ENCODE data around the gene ANAPC2. TPM values are rescaled to one million over a fixed set of nuclear protein-coding genes. Genes with fewer than 3 reads are reported as not detected.

Gene ANAPC2
- total and polyA plus RNA-seq, 2 of the 4 experiments (the other 2 are of a cell fraction): 9.3 to 29.5 TPM

- Histone ChIP-seq H2AK9ac (replicated peaks; ENCODE audit: low read depth, low read length, poor library complexity) (peak overlapping the region; percentile 94), H3K4me2 (ENCODE audit: low read depth, low read length) (peak overlapping the region; percentile 86), H3K4ac (ENCODE audit: low read depth, low read length) (peak overlapping the region; percentile 97), H3K18ac (ENCODE audit: low read depth, low read length) (no peak overlapping the region), H2BK120ac (ENCODE audit: low read depth, low read length) (no peak overlapping the region), H3K9me3 (ENCODE audit: control insufficient read depth, insufficient read depth, low read length) (no peaks in the 10 kb centered on the region), H3K27ac (ENCODE audit: insufficient read depth, low read length) (peak overlapping the region; percentile 91), H4K5ac (ENCODE audit: low read depth, low read length) (peak overlapping the region; percentile 83), H3K79me1 (ENCODE audit: low read depth in 1 of 2, low read length in 2 of 2) (peaks cover 34 to 81% of the 10 kb centered on the region in 2 experiments), H3K9me1 (ENCODE audit: insufficient read depth, low read length) (0 out of 2 replicates have a peak, but pooled peaks cover 2% of the 10 kb centered on the region), H3K4me1 (ENCODE audit: control insufficient read depth, insufficient read depth, low read length) (peaks cover 24% of the 10 kb centered on the region), H3K4me3 (ENCODE audit: insufficient read depth, low read depth, low read length) (peak overlapping the region; percentile 88), H3K14ac (replicated peaks; ENCODE audit: low read depth, low read length) (peak overlapping the region; percentile 93), H2BK5ac (ENCODE audit: low read depth, low read length, poor library complexity, severe bottlenecking) (peak overlapping the region; percentile 61), H4K91ac (ENCODE audit: insufficient read depth, low read depth, low read length) (peak overlapping the region; percentile 93; the same call in 1 of the 2 replicates), H4K20me1 (ENCODE audit: insufficient read depth, low read length) (peaks cover 32% of the 10 kb centered on the region), H3K27me3 (ENCODE audit: control insufficient read depth, insufficient read depth, low read length) (no peaks in the 10 kb centered on the region), H3K56ac (ENCODE audit: extremely low read depth, insufficient read depth, low read length) (peak overlapping the region; percentile 25; the same call in 1 of the 2 replicates), H2AFZ (replicated peaks; ENCODE audit: low read length, poor library complexity) (peak overlapping the region; percentile 100), H3K9ac (ENCODE audit: low read depth, low read length) (peak overlapping the region; percentile 93), H3K36me3 (ENCODE audit: control insufficient read depth, insufficient read depth, low read length) (no peaks in the 10 kb centered on the region), H2AK5ac (ENCODE audit: low read depth, low read length) (peak overlapping the region; percentile 98), H4K8ac (ENCODE audit: low read depth in 2 of 2, low read length in 2 of 2) (peak overlapping the region; percentile 97 to 98), H2BK20ac (ENCODE audit: low read depth, low read length) (no peak overlapping the region), H3K23ac (ENCODE audit: low read depth, low read length) (peak overlapping the region; percentile 68), H2BK15ac (ENCODE audit: low read depth, low read length) (no peak overlapping the region)
- 3% methylated on average over 7 of the region's 23 CpGs; no CpG with 5 or more reads in 1 of the 2 experiments for WGBS, 2 experiments (ENCODE audit: extremely low coverage in 2 of 2, insufficient read length in 1 of 2)
- no peak for ATAC-seq (ENCODE audit: low read depth)
- ChIA-PET CTCF (no interaction called here), POLR2A (ENCODE audit: unreplicated experiment) (interaction anchor here (0.6 to 0.9 kb wide), 3 partner anchors 12 to 39 kb away, joined by 3 to 16 read pairs (median 4); partner anchors contain the start of gene SSNA1)
- in situ Hi-C loops (cut with MboI; ENCODE audit: low sequenced_read_pairs) (no loop called here), intact Hi-C loops (cut with micrococcal nuclease) (no loop called here), dilution Hi-C loops (cut with HindIII; ENCODE audit: low sequenced_read_pairs, unreplicated experiment) (no loop called here)
- no peak for DNase-seq
- no TSS peak for BruUV-seq (replicated peaks)
- TF ChIP-seq CHD1 (IDR thresholded peaks at IDR 0.05; ENCODE audit: low read depth, low read length) (no peak), FOS (IDR thresholded peaks at IDR 0.05; ENCODE audit: low read depth, low read length) (no peak), MAZ (IDR thresholded peaks at IDR 0.05; ENCODE audit: borderline replicate concordance, low read depth, low read length) (no peak), RFX5 (IDR thresholded peaks at IDR 0.05; ENCODE audit: low read depth, low read length) (no peak), USF2 (IDR thresholded peaks at IDR 0.05; ENCODE audit: low read depth, low read length) (no peak), BHLHE40 (IDR thresholded peaks at IDR 0.05; ENCODE audit: low read depth, low read length) (no peak), SMC3 (IDR thresholded peaks at IDR 0.05; ENCODE audit: low read depth, low read length) (no peak), NFE2L2 (IDR thresholded peaks at IDR 0.05; ENCODE audit: low read depth, low read length) (no peak), MXI1 (IDR thresholded peaks at IDR 0.05; ENCODE audit: borderline replicate concordance, low read depth, low read length) (no peak), MAFK (IDR thresholded peaks at IDR 0.05; ENCODE audit: low read depth, low read length) (no peak), ELK1 (IDR thresholded peaks at IDR 0.05; ENCODE audit: borderline replicate concordance, low read depth, low read length) (no peak), CEBPB (IDR thresholded peaks at IDR 0.05; ENCODE audit: low read depth, low read length) (no peak), RCOR1 (IDR thresholded peaks at IDR 0.05; ENCODE audit: insufficient replicate concordance, low read length) (no peak), RAD21 (IDR thresholded peaks at IDR 0.05; ENCODE audit: low read length) (no peak), POLR2A (IDR thresholded peaks at IDR 0.05; ENCODE audit: low read depth, low read length) (no peak)
These were observed 13.0 kb upstream of the ANAPC2 start for GRCh38 chr9:137201205-137201868.
